HG03139 (cell line): ENCODE data around the gene CLPTM1L.
"Not testable (repeated sequence)": the region's sequence is repeated elsewhere in the genome, so short reads cannot be mapped to it uniquely, and the experiment has no call there.

Experiments
- ATAC-seq: cut with Tn5 transposase; IDR thresholded peaks from one replicate; pipeline ENCODE4 v1.9.1; 2021; ENCODE audit not compliant: unreplicated experiment

Gene CLPTM1L

GRCh38 chr5:1328237-1329110 lies 16.4 kb downstream of the CLPTM1L start:
- not testable (repeated sequence) for ATAC-seq

GRCh38 chr5:1326901-1327756 lies 17.8 kb downstream of the CLPTM1L start:
- ATAC-seq: not testable (repeated sequence)

- ATAC-seq: not testable (repeated sequence)
These were observed 18.4 kb downstream of the CLPTM1L start for GRCh38 chr5:1326532-1326875.

GRCh38 chr5:1325870-1326531 lies 18.9 kb downstream of the CLPTM1L start:
- no peak for ATAC-seq

DNA sequence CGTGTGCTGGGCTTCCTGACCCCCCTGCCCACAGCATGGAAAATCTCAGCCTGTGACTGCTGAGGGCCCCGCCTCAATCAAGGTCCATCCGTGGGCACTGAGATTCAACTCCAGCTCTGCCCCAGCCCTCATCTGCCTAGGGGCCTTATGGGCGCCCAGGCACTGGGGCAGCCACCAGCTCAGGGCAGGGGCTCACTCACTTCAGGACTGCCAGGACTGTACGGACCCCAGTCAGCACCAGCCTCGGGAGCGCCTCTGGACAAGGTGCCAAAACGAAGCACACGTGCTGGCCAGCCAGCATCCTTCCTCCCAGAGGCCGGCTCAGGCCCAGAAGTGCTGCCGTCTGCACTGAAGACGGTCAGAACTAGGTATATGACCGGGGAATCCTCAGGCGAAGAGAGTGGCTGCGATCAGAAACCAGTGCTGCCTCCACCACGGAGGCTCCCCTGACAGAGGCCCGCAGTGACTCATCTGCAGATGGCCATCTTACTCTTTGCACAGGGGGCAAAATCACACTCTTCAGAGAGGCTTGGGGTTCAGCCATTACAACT lies 19.6 kb downstream of the CLPTM1L start:
- ATAC-seq: no peak

- ATAC-seq: no peak
These were observed 20.1 kb downstream of the CLPTM1L start for GRCh38 chr5:1324719-1325190.

- ATAC-seq: no peak
These were observed 20.6 kb downstream of the CLPTM1L start for GRCh38 chr5:1324301-1324700.

DNA sequence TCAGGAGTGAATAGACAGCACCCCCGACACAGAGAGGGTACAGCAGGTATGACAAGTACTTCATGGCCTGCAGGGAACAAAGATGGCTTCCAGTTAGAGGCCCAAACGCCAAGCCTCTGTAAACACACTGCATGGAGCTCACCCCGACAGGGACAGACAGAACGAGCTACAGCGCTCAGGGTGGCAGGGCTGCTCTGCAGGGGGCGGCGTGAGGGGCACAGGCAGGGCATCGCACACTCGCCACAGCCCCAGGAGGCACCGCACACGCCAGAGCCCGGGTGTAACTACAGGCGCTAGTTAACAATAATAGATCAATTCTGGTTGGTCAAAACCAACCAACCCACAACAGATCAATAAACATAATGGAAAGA lies 21.1 kb downstream of the CLPTM1L start:
- no peak for ATAC-seq

GRCh38 chr5:1322955-1323802 lies 21.7 kb downstream of the CLPTM1L start:
- no peak for ATAC-seq

- ATAC-seq: no peak
These were observed 22.6 kb downstream of the CLPTM1L start for GRCh38 chr5:1322036-1322900.

- ATAC-seq: no peak
These were observed 23.3 kb downstream of the CLPTM1L start for GRCh38 chr5:1321576-1321975.

GRCh38 chr5:1320436-1321344 lies 24.2 kb downstream of the CLPTM1L start:
- ATAC-seq: no peak

DNA sequence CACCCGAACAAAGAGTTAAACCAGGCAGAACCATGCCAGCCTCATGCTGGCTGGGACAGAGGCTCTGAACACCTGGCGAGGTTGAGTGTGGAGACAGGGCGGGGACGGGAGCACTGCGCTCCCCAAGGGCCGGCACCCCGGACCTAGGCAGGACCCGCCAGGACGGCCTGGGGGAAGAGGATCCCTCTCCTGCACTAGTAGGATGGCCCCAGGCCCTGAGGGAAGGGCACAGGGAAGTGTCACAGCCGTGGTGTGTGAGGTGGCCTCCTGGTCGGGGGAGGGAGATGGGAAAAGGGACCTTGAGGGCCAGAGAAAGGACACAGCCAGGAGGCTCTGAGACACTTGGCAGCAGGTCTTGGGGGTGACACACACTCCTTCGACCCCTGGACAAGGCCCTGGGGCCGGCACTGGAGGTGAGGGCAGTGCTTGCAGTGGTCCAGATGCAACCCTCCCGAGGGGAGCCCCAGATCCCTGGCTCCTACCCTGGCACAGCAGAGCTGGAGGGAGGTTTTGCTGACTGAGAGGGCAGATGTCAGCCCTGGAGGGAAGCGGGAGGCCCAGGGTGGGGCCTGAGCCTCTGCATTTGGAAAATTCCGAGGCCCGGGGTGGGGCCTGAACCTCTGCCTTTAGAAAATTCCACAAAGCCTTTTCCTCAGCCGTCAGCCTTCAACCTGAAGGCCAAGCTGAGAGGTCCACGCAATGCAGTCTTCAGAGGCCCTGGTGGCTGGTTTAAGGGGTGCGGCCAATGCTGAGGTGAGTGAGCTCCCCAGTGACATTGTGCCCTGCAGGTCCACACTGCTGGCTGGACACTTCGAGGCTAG lies 25.3 kb downstream of the CLPTM1L start:
- ATAC-seq: no peak

DNA sequence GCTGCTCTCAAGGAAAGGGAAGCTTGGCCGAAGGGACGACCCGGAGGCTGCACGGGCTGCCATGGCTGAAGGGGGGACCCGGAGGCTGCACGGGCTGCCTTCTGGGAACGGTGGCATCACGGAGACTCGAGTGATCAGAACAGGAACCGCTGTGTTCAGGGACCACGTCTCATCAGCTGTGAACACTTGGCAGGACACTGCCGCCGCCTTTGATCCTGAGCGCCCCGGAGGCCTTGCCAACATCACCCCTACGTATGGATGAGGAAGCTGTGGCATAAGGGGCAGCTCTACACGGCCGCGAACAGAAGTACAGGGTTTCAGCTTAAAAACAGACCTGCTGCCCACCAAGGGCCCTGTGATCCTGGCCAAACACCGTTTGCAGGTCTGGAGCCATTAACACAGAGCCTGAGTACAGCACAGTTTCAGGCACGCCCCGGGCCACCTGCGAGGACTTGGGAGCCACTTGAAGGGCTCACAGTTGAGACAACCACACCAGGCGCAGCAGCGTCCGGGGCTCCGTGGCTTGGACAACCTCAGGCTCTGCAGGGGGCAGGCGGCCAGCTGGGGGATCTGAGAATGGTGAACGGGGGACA lies 26.1 kb downstream of the CLPTM1L start:
- ATAC-seq: no peak

- no peak for ATAC-seq
These were observed 26.9 kb downstream of the CLPTM1L start for GRCh38 chr5:1317921-1318565.

GRCh38 chr5:1316588-1317340 lies 28.1 kb downstream of the CLPTM1L start:
- no peak for ATAC-seq
